HG02678 (cell line): Measurements from ENCODE around the gene FOXO1.

ENCODE experiments used
- ATAC-seq: cut with Tn5 transposase; IDR thresholded peaks from one replicate; pipeline ENCODE4 v1.9.1; 2021; ENCODE audit warnings: mild to moderate bottlenecking, moderate library complexity; ENCODE audit not compliant: unreplicated experiment

FOXO1 gene

GRCh38 chr13:40640202-40640601 lies 26.2 kb downstream of the FOXO1 start:
- no peak for ATAC-seq

- no peak for ATAC-seq
Observed at GRCh38 chr13:40639221-40639681, 27.2 kb downstream of the FOXO1 start.

- ATAC-seq = peak; percentile 43
Observed at GRCh38 chr13:40637643-40638042, 28.8 kb downstream of the FOXO1 start.

- ATAC-seq = no peak
Observed at GRCh38 chr13:40635315-40635995, 31.0 kb downstream of the FOXO1 start.

GRCh38 chr13:40632915-40633314 lies 33.5 kb downstream of the FOXO1 start:
- no peak for ATAC-seq

- ATAC-seq = peak; percentile 46
Observed at GRCh38 chr13:40631605-40632004, 34.8 kb downstream of the FOXO1 start.

- peak; percentile 74 for ATAC-seq
Observed at GRCh38 chr13:40629678-40630384, 36.6 kb downstream of the FOXO1 start.

GRCh38 chr13:40626977-40627376 lies 39.5 kb downstream of the FOXO1 start:
- ATAC-seq = no peak

GRCh38 chr13:40626561-40626960 lies 39.9 kb downstream of the FOXO1 start:
- ATAC-seq = no peak

GRCh38 chr13:40624986-40625385 lies 41.5 kb downstream of the FOXO1 start:
- ATAC-seq = no peak

- no peak for ATAC-seq
Observed at GRCh38 chr13:40624383-40624782, 42.1 kb downstream of the FOXO1 start.

- ATAC-seq = no peak
Observed at GRCh38 chr13:40622761-40623160, 43.7 kb downstream of the FOXO1 start.

- ATAC-seq = no peak
Observed at GRCh38 chr13:40622246-40622645, 44.2 kb downstream of the FOXO1 start.

- ATAC-seq = no peak
Observed at GRCh38 chr13:40619479-40619814, 47.0 kb downstream of the FOXO1 start.

- ATAC-seq = no peak
Observed at GRCh38 chr13:40618581-40619478, 47.6 kb downstream of the FOXO1 start.

GRCh38 chr13:40617801-40618356 lies 48.6 kb downstream of the FOXO1 start:
- no peak for ATAC-seq

GRCh38 chr13:40615619-40616018 lies 50.8 kb downstream of the FOXO1 start:
- ATAC-seq = no peak

- no peak for ATAC-seq
Observed at GRCh38 chr13:40613914-40614313, 52.5 kb downstream of the FOXO1 start.

- peak; percentile 87 for ATAC-seq
Observed at GRCh38 chr13:40613192-40613818, 53.1 kb downstream of the FOXO1 start.

GRCh38 chr13:40612041-40612440 lies 54.4 kb downstream of the FOXO1 start:
- ATAC-seq = no peak

- ATAC-seq = no peak
Observed at GRCh38 chr13:40611635-40612034, 54.8 kb downstream of the FOXO1 start.
